Fibroblast of lung (primary cell): ENCODE results near the gene ESAM. TPM values are rescaled to one million over a fixed set of nuclear protein-coding genes. Genes with fewer than 3 reads are reported as not detected.

Experiments
- DNase-seq, 2 donors: peaks; one replicate each; pipeline versions ENCODE4 v3.0.0 to v3.0.0-alpha.2; 2010; ENCODE audit warnings: low read depth in 2 of 2
- H2AFZ ChIP-seq: 2 replicates; pipeline ENCODE4 v1.5.1; 2012; ENCODE audit warnings: low read length, control low read depth, inconsistent platforms
- H3K27ac ChIP-seq: 2 replicates; pipeline ENCODE4 v1.5.1; 2011; ENCODE audit warnings: low read length, control low read depth; ENCODE audit not compliant: insufficient read depth
- H3K27me3 ChIP-seq: 2 replicates; pipeline ENCODE4 v1.5.1; 2011; ENCODE audit warnings: mild to moderate bottlenecking, low read length; ENCODE audit not compliant: control insufficient read depth, insufficient read depth
- H3K36me3 ChIP-seq: 2 replicates; pipeline ENCODE4 v1.5.1; 2011; ENCODE audit warnings: low read length; ENCODE audit not compliant: control insufficient read depth, insufficient read depth
- H3K4me1 ChIP-seq: 2 replicates; pipeline ENCODE4 v1.5.1; 2011; ENCODE audit warnings: low read length; ENCODE audit not compliant: control insufficient read depth, insufficient read depth; ENCODE audit errors: extremely low read depth
- H3K4me2 ChIP-seq: 2 replicates; pipeline ENCODE4 v1.5.1; 2011; ENCODE audit warnings: low read length, control low read depth; ENCODE audit not compliant: insufficient read depth; ENCODE audit errors: extremely low read depth
- H3K4me3 ChIP-seq, 4 experiments: fragments of 200-600 bp in 1 of 4; sonication (generic) in 1 of 4; replicated peaks in 1 of 4; 2 replicates each; pipeline ENCODE4 v1.5.1; 2011 to 2016; ENCODE audit warnings: low read length in 4 of 4, low read depth in 3 of 4, mild to moderate bottlenecking in 3 of 4, control low read depth in 2 of 4, inconsistent platforms in 1 of 4, mixed read lengths in 1 of 4; ENCODE audit not compliant: insufficient read depth in 1 of 4; ENCODE audit errors: control extremely low read depth in 1 of 4
- H3K79me2 ChIP-seq: 2 replicates; pipeline ENCODE4 v1.5.1; 2012; ENCODE audit warnings: mild to moderate bottlenecking, low read length, inconsistent platforms; ENCODE audit not compliant: control insufficient read depth, insufficient read depth
- H3K9ac ChIP-seq: 2 replicates; pipeline ENCODE4 v1.5.1; 2011; ENCODE audit warnings: mild to moderate bottlenecking, low read length, control low read depth; ENCODE audit not compliant: insufficient read depth
- H3K9me3 ChIP-seq: 2 replicates; pipeline ENCODE4 v1.5.1; 2012; ENCODE audit warnings: low read depth, low read length; ENCODE audit not compliant: control insufficient read depth, insufficient read depth
- H4K20me1 ChIP-seq: 2 replicates; pipeline ENCODE4 v1.5.1; 2011; ENCODE audit warnings: low read length; ENCODE audit not compliant: control insufficient read depth, insufficient read depth; ENCODE audit errors: extremely low read depth
- EZH2 ChIP-seq: IDR thresholded peaks from 2 replicates; pipeline ENCODE4 v1.5.1; 2012; ENCODE audit warnings: low read length, control low read depth, mild to moderate bottlenecking; ENCODE audit errors: missing control alignments
- polyA plus RNA-seq, 2 donors: library from polyadenylated mRNA; depleted of rRNA in 1 of 2; stranded (reverse) in 1 of 2; unstranded in 1 of 2; fragments of >200 nt; gene quantifications; 2 replicates each; pipeline ENCODE4 v1.2.1, GENCODE V29; 2011 to 2012; ENCODE audit warnings: missing spikeins in 1 of 2
- total RNA-seq: library from RNA; depleted of rRNA; stranded (reverse); fragments of >200 nt; gene quantifications from 2 replicates; pipeline ENCODE4 v1.2.1, GENCODE V29; 2014
- TF ChIP-seq, protein P1 (sequence below), 2 donors: IDR thresholded peaks in 1 of 2; conservative IDR thresholded peaks in 1 of 2; 1 replicate in 1 of 2; 2 replicates in 1 of 2; pipeline ENCODE4 v1.5.1; 2011 to 2012; ENCODE audit warnings: low read length in 2 of 2, control low read depth in 1 of 2, inconsistent platforms in 1 of 2, low read depth in 1 of 2, mild to moderate bottlenecking in 1 of 2

The ESAM gene
- total and polyA plus RNA-seq, 2 donors (not counting 1 experiment from before 2014, with no cell fraction given): under 0.01 to 2.7 TPM

DNA sequence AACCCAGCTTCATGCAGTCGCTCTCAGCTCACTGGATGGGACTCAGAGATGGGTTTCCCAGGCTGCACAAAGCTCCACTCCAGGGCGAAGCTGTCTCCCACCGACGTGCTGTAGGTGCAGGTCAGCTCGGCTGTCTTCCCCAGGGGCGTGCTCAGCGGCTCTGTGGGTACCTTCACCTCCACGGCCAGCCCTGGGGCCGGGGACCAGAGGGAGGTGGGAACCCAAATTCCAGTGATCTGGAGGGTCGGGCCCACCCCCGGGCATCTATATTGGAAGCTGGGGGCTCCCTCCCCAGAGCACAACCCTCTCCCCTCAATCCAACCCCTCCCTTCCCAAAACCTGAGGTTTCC lies 10.7 kb downstream of the ESAM start:
- no peak for DNase-seq
- H3K79me2 ChIP-seq: no peaks in the 10 kb centered on the region
- H2AFZ ChIP-seq: no peak overlapping the region
- TF ChIP-seq, protein P1, sequence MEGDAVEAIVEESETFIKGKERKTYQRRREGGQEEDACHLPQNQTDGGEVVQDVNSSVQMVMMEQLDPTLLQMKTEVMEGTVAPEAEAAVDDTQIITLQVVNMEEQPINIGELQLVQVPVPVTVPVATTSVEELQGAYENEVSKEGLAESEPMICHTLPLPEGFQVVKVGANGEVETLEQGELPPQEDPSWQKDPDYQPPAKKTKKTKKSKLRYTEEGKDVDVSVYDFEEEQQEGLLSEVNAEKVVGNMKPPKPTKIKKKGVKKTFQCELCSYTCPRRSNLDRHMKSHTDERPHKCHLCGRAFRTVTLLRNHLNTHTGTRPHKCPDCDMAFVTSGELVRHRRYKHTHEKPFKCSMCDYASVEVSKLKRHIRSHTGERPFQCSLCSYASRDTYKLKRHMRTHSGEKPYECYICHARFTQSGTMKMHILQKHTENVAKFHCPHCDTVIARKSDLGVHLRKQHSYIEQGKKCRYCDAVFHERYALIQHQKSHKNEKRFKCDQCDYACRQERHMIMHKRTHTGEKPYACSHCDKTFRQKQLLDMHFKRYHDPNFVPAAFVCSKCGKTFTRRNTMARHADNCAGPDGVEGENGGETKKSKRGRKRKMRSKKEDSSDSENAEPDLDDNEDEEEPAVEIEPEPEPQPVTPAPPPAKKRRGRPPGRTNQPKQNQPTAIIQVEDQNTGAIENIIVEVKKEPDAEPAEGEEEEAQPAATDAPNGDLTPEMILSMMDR (conservative IDR thresholded peaks at IDR 0.05 in 1 of 2, IDR thresholded peaks at IDR 0.05 in 1 of 2; ENCODE audit: low read depth in 1 of 2, low read length in 2 of 2): no peak
- TF ChIP-seq EZH2: no peak
- H3K9me3 ChIP-seq: no peaks in the 10 kb centered on the region
- peaks cover 17% of the 10 kb centered on the region for H3K4me1 ChIP-seq
- H3K36me3 ChIP-seq: no peaks in the 10 kb centered on the region
- H3K9ac ChIP-seq: no peak overlapping the region
- H4K20me1 ChIP-seq: no peaks in the 10 kb centered on the region
- H3K4me2 ChIP-seq: no peak overlapping the region
- no peak overlapping the region for H3K4me3 ChIP-seq
- H3K27ac ChIP-seq: no peak overlapping the region
- peaks cover 2% of the 10 kb centered on the region for H3K27me3 ChIP-seq

GRCh38 chr11:124749912-124750311 lies 12.2 kb downstream of the ESAM start:
- Histone ChIP-seq H3K36me3 (no peaks in the 10 kb centered on the region), H3K79me2 (no peaks in the 10 kb centered on the region), H3K27ac (no peak overlapping the region)

DNA sequence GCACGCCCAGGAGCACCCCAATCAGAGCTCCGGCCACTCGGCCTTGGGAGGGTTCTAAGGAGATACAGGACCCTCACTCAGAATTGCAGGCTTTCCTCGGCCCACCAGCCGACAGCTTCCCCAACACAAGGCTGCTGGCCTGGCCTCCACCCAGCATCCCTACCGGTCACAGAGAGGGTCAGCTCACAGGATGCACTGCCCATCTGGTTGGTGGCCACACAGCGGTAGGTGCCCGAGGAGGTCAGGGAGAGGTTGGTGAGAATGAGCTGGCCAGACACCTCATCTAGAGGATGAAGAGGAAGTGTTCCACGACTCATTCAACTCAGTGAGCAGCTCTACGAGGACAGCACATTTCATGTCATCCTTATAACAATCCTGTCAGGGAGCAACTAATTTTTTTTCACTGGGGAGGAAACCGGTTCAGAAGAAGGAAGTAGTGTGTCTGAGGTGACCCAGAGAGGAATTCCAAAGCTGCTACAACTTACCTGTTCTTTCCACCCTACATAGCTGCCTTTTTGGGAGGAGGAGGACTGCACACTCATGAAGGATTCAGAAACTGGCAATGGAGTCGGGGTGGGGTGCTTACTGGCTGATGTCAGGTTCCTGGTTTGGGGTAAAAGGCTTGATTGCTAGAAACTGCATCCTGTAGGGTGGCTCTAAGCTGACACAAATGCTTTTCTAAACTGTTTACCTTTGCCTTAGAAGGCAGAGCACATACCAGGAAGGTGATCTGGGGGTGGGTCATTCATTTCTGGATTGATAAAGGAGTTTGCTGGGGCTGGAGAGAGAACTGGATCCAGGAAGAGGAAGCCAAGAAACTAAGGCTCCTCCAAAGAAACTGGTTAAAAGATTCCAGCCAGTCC lies 13.4 kb downstream of the ESAM start:
- TF ChIP-seq, protein P1 (conservative IDR thresholded peaks at IDR 0.05 in 1 of 2, IDR thresholded peaks at IDR 0.05 in 1 of 2; ENCODE audit: low read depth in 1 of 2, low read length in 2 of 2): no peak
- Histone ChIP-seq H3K79me2 (no peaks in the 10 kb centered on the region), H2AFZ (no peak overlapping the region), H3K9ac (no peak overlapping the region), H3K4me2 (no peak overlapping the region), H3K36me3 (no peaks in the 10 kb centered on the region), H3K9me3 (no peaks in the 10 kb centered on the region), H4K20me1 (no peaks in the 10 kb centered on the region), H3K4me1 (peaks cover 9% of the 10 kb centered on the region), H3K27me3 (peaks cover 2% of the 10 kb centered on the region), H3K27ac (no peak overlapping the region), H3K4me3 (no peak overlapping the region)
- peak in 1 of 2 donors; percentile 20 for DNase-seq

More at GRCh38 chr11:124749912-124750311, 12.2 kb downstream of the ESAM start:
- peaks cover 16% of the 10 kb centered on the region for H3K4me1 ChIP-seq
- no peak for DNase-seq
- TF ChIP-seq, protein P1 (conservative IDR thresholded peaks at IDR 0.05 in 1 of 2, IDR thresholded peaks at IDR 0.05 in 1 of 2; ENCODE audit: low read depth in 1 of 2, low read length in 2 of 2): no peak
- no peak for TF ChIP-seq EZH2
- no peak overlapping the region for H2AFZ ChIP-seq
- H3K4me2 ChIP-seq: no peak overlapping the region
- H3K9ac ChIP-seq: no peak overlapping the region
- no peaks in the 10 kb centered on the region for H3K9me3 ChIP-seq
- H3K27me3 ChIP-seq: peaks cover 2% of the 10 kb centered on the region
- no peaks in the 10 kb centered on the region for H4K20me1 ChIP-seq
- no peak overlapping the region for H3K4me3 ChIP-seq
